GM21528 (cell line): ENCODE results near the gene WDR76.

Source experiments
- ATAC-seq: cut with Tn5 transposase; IDR thresholded peaks from one replicate; pipeline ENCODE4 v1.9.1; 2021; ENCODE audit warnings: mild to moderate bottlenecking, moderate library complexity; ENCODE audit not compliant: unreplicated experiment, low FRiP score

WDR76 gene

DNA sequence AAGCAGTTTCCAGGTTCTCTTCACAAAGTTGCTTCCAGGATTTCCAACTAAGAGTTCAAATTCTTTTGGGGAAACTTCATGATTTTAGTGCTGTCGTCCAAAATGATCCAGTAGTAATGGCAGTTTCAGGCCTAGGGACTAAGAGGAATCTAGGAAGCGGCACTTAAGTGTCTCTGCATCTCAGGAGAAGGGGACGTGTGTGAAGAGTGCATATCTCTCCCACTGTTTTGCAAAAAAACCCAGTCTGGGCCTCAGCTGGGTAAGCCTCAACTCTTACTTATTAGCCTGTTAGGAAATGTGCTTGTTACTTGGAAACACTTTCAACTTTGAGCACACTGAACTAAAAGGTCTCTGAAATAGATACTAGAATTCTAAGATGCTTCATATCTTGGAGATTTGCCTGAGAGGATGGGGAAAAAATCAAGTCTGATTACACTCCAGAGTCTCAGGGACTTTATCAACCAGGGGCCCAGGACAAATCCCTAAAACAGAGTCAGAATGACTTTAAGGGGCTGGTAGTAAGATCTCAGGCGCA, 81.8 kb downstream of the WDR76 start:
- ATAC-seq = no peak

DNA sequence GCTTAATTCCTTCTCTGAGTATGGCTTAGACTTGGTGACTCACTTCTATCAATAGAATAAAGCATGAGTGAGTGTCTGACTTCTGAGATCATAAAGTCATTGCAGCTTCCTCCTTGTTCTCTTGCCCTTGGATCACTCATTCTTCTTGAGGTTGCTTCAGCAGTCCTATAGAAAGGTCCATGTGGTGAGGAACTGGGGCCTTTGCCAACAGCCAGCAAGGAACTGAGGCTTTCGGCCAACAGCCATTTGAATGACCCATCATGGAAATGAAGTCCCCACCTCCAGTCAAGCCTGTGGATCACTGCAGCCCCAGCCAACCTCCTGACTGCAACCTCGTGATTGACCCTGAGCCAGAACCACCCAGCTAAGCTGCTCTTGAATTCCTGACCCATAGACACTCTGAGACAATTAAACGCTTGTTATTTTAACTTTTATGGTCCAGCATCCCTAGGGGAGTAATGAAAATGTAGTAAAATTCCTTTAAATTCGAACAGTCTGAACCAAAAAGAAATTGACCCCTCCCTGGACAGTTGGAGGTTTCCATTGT, 84.5 kb downstream of the WDR76 start:
- no peak for ATAC-seq

DNA sequence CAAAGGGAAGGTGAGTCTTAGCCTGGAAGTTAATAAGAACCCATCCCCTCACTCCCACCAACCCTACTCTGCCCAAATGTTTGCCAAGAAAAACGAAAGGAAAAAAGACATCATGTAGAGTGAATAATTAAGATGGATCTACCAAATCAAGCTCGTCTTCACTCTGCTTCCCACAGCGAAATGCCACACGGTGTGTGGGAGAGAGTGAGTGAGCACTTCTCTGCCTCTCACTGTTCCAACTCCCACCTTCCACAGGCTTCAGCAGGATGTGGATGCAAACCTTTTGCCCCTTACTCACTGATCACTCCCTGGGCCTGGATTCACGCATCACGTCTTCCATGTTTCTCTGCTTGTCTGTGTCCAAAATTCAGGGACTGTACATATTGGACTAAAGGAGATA, 85.4 kb downstream of the WDR76 start:
- no peak for ATAC-seq

DNA sequence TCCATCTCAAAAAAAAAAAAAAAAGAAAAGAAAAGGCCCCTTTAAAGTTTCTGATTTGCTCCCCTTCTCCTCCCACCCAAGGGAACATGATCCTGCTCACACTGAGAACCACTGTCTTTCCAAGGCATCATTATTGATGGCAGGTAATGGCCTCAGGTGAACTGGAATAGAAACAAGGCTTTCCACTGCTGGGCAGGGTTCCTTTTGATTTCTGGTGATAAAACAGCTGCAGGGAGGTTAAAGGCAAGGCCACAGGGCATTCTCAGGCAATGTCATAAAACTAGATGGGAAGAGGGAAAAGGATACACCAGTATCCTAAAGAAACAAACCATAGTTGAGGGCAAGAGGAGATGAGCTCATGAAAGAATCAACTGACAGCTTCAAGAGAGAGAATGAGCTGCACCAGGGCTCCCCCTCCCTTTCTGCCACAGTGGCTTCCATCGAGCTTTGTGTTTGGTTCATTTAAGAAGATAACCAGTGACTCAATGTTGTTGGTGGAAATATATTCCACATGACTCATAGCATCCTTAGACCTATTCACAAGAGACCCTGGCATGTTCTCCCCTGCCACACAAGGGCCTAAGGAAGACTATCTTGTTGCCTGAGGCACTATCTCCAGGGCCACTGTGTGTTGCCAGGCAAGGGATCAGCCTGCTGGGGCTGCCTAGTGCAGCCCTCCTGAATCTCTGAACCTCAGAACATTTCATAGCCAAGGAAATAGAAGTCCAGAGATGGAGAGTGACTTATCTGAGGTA, 86.4 kb downstream of the WDR76 start:
- ATAC-seq = no peak

DNA sequence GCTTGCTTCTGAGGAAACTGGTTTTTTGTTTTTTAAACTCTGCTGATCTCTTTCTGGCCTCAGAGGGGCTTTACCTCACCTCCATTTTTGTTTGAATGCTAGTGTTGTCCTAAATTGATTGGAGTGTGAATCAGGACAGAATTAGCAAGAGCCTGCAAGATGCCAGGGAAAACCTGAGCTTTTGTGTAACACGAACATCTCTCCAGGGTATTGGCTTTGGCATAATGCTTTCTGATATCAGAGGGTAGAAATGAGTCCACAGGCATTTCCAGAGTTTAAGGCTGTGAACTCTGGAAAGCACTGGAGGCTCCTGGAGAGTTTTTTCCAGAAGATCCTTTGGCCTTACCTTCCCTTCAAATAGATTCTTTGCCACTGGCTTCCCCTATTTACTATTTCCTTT, 87.1 kb downstream of the WDR76 start:
- ATAC-seq = no peak

DNA sequence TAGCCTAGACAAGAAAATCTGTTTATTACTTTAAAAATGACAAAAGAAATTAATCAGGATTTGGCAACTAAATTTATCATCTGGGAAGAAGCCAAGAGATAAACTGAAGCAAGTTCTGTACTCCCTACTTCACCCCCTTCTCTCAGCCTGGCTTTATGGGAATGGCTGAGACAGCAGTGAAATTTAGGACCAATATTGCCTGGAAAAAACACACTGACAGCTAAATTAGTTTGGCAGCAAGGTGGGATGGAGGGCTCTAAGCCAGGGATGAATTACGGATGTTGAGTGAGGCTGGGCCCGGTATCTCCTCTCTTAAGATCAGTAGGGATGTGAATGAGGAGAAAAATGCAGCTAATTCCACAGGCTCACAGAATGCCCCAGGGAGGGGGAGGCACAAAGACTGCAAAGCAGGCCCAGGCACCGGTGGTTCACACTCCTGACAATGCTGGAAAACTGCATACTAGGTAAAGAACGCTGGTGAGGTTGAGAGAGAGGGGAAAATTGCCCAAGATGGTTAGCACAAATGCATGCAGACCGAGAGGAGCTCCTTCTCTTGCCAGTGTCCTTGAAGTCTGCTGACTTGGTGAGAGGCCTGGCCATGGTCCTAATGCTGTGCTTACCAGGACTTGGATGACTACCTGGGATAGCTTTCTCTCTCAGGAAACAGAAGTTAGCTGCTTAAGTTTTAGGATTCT, 89.0 kb downstream of the WDR76 start:
- no peak for ATAC-seq

DNA sequence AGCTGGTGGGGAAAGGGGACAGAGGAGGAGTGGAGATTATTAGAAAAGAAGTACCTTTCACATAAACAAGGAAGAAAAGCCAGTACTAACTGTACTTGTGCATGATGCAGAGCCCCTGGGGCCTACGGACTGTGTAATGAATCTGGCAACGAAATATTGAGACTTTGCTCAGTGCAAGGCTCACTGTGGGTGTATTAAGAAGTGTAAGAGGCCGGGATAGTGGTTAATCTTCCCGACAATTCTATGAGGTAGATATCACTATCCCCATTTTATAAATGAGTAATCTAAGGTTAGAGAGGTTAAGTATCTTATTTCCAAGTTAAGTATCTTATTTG, 89.5 kb downstream of the WDR76 start:
- ATAC-seq = no peak
